Endodermal cell (in vitro differentiated cells): ENCODE measurements around the gene FOXO6. TPM values are rescaled to one million over a fixed set of nuclear protein-coding genes. Genes with fewer than 3 reads are reported as not detected.

Source experiments
- DNase-seq: peaks from one replicate; pipeline ENCODE4 v3.0.0-alpha.2; 2017
- H3K27ac ChIP-seq: 2 replicates; pipeline ENCODE4 v1.5.1; 2013; ENCODE audit warnings: mild to moderate bottlenecking, low read depth, low read length, moderate library complexity
- H3K27me3 ChIP-seq: 2 replicates; pipeline ENCODE4 v1.6.1; 2013; ENCODE audit warnings: mild to moderate bottlenecking, low read length, moderate library complexity; ENCODE audit not compliant: insufficient read depth, control insufficient read depth, poor library complexity, severe bottlenecking
- H3K36me3 ChIP-seq: 2 replicates; pipeline ENCODE4 v1.7.0; 2013; ENCODE audit warnings: mild to moderate bottlenecking, low read length, moderate library complexity; ENCODE audit not compliant: control insufficient read depth, insufficient read depth
- H3K4me1 ChIP-seq: one replicate; pipeline ENCODE4 v1.7.0; 2013; ENCODE audit warnings: low read length; ENCODE audit not compliant: control insufficient read depth, insufficient read depth
- H3K4me3 ChIP-seq: 2 replicates; pipeline ENCODE4 v1.5.1; 2013; ENCODE audit warnings: mild to moderate bottlenecking, low read length, moderate library complexity
- H3K9ac ChIP-seq: 2 replicates; pipeline ENCODE4 v1.6.1; 2013; ENCODE audit warnings: mild to moderate bottlenecking, low read length, moderate library complexity; ENCODE audit not compliant: poor library complexity, severe bottlenecking; ENCODE audit errors: extremely low read depth
- H3K9me3 ChIP-seq: 2 replicates; pipeline ENCODE4 v1.6.1; 2013; ENCODE audit warnings: mild to moderate bottlenecking, low read length, moderate library complexity; ENCODE audit not compliant: control insufficient read depth
- H3K27ac Mint-ChIP-seq: 2 replicates; pipeline ENCODE4 v1.8.0; 2020; ENCODE audit warnings: mixed read lengths
- H3K27me3 Mint-ChIP-seq: 2 replicates; pipeline ENCODE4 v1.8.0; 2021; ENCODE audit warnings: mild to moderate bottlenecking, mixed read lengths; ENCODE audit not compliant: insufficient read depth
- H3K36me3 Mint-ChIP-seq: 2 replicates; pipeline ENCODE4 v1.8.0; 2020; ENCODE audit warnings: low read depth, mixed read lengths
- H3K4me1 Mint-ChIP-seq: 2 replicates; pipeline ENCODE4 v1.8.0; 2020; ENCODE audit warnings: mixed read lengths
- H3K4me3 Mint-ChIP-seq: 2 replicates; pipeline ENCODE4 v1.8.0; 2020; ENCODE audit warnings: mild to moderate bottlenecking, moderate library complexity, mixed read lengths
- H3K9me3 Mint-ChIP-seq: 2 replicates; pipeline ENCODE4 v1.8.0; 2020; ENCODE audit warnings: mild to moderate bottlenecking, mixed read lengths
- CTCF ChIP-seq: fragments of 200-600 bp; sonication (generic); conservative IDR thresholded peaks from 2 replicates; pipeline ENCODE4 v1.5.0; 2021; ENCODE audit warnings: antibody characterized with exemption, mild to moderate bottlenecking
- WGBS, 2 experiments: methylation state at CpG; one replicate each; pipeline versions ENCODE4 v1.1.5 to v1.1.7; 2013; ENCODE audit warnings: missing lambda C conversion rate in 2 of 2, mixed read lengths in 1 of 2; ENCODE audit not compliant: insufficient coverage in 1 of 2, insufficient read length in 1 of 2; 5-methylcytosine and 5-hydroxymethylcytosine counted together
- total RNA-seq, 2 donors: library from RNA; stranded (reverse); fragmentation: NEBNext Ultra II Directional in 1 of 2; extraction: Animal tissue kit (Norgen Biotek cat#: 25700) in 1 of 2; gene quantifications; 2 replicates in 1 of 2; 3 replicates in 1 of 2; pipeline ENCODE4 v1.2.1, GENCODE V29; 2021

FOXO6 gene
- total RNA-seq, 2 donors from 2014 or later, result 1.7 to 1.8 TPM

- no peak overlapping the region for H3K4me3 Mint-ChIP-seq
- no peaks in the 10 kb centered on the region for H3K9me3 Mint-ChIP-seq
- 55 to 64% methylated on average over 5 to 8 of the region's 8 CpGs for WGBS, 2 experiments
- peaks cover 10% of the 10 kb centered on the region for H3K4me1 Mint-ChIP-seq
- peaks cover 11% of the 10 kb centered on the region for H3K27me3 ChIP-seq
- no peak for DNase-seq
- H3K27me3 Mint-ChIP-seq, result peaks cover 29% of the 10 kb centered on the region
- no peaks in the 10 kb centered on the region for H3K36me3 ChIP-seq
- no peaks in the 10 kb centered on the region for H3K4me1 ChIP-seq
- TF ChIP-seq CTCF, result no peak
- H3K4me3 ChIP-seq, result no peak overlapping the region
- no peak overlapping the region for H3K27ac Mint-ChIP-seq
- no peaks in the 10 kb centered on the region for H3K36me3 Mint-ChIP-seq
- no peak overlapping the region for H3K27ac ChIP-seq
- H3K9ac ChIP-seq, result no peak overlapping the region
- H3K9me3 ChIP-seq, result no peaks in the 10 kb centered on the region
Observed at GRCh38 chr1:41412748-41413147, 51.5 kb downstream of the FOXO6 start.

GRCh38 chr1:41413748-41414281 is 52.6 kb downstream of the FOXO6 start:
- Histone ChIP-seq H3K27ac (no peak overlapping the region), H3K4me1 (no peaks in the 10 kb centered on the region), H3K4me3 (no peak overlapping the region), H3K9ac (no peak overlapping the region), H3K9me3 (no peaks in the 10 kb centered on the region), H3K36me3 (no peaks in the 10 kb centered on the region), H3K27me3 (peaks cover 11% of the 10 kb centered on the region)
- Mint-ChIP-seq H3K27me3 (peaks cover 25% of the 10 kb centered on the region), H3K4me3 (no peak overlapping the region), H3K9me3 (no peaks in the 10 kb centered on the region), H3K4me1 (peaks cover 10% of the 10 kb centered on the region), H3K36me3 (no peaks in the 10 kb centered on the region), H3K27ac (no peak overlapping the region)
- TF ChIP-seq CTCF, result no peak
- no peak for DNase-seq
- 91 to 95% methylated on average over 10 to 12 of the region's 12 CpGs for WGBS, 2 experiments

GRCh38 chr1:41414296-41414695 is 53.1 kb downstream of the FOXO6 start:
- no peak for TF ChIP-seq CTCF
- no peak overlapping the region for H3K9ac ChIP-seq
- Mint-ChIP-seq H3K36me3 (no peaks in the 10 kb centered on the region), H3K27me3 (peaks cover 25% of the 10 kb centered on the region), H3K4me1 (peaks cover 10% of the 10 kb centered on the region), H3K27ac (no peak overlapping the region), H3K9me3 (no peaks in the 10 kb centered on the region), H3K4me3 (no peak overlapping the region)
- WGBS, 2 experiments, result 94% methylated on average over 3 of the region's 3 CpGs; no CpG with 5 or more reads in 1 of the 2 experiments
- no peak for DNase-seq
- no peaks in the 10 kb centered on the region for H3K4me1 ChIP-seq
- no peaks in the 10 kb centered on the region for H3K9me3 ChIP-seq
- no peaks in the 10 kb centered on the region for H3K36me3 ChIP-seq
- H3K27ac ChIP-seq, result no peak overlapping the region
- no peak overlapping the region for H3K4me3 ChIP-seq
- peaks cover 10% of the 10 kb centered on the region for H3K27me3 ChIP-seq
